Body of pancreas (tissue), 4 donors: ENCODE data around the gene SH3PXD2B.

Source experiments
- CTCF ChIP-seq, 7 experiments: fragments of 450-650 bp in 4 of 7; fragments of 200-600 bp in 3 of 7; sonication (generic) in 3 of 7; IDR thresholded peaks; one replicate each; pipeline ENCODE4 v1.5.1; 2016 to 2019; ENCODE audit warnings: antibody characterized with exemption in 7 of 7
- POLR2A ChIP-seq, 3 donors: fragments of 450-650 bp; IDR thresholded peaks; one replicate each; pipeline ENCODE4 v1.6.1; 2016; ENCODE audit warnings: antibody characterized with exemption in 3 of 3, mild to moderate bottlenecking in 2 of 3

GRCh38 chr5:172423379-172424110 lies 30.8 kb downstream of the SH3PXD2B start:
- TF ChIP-seq CTCF (IDR thresholded peaks at IDR 0.05), result no peak
- TF ChIP-seq POLR2A (IDR thresholded peaks at IDR 0.05), result no peak
